Central memory CD4-positive, alpha-beta T cell (primary cell): ENCODE measurements around the gene SLC6A20.
A peak's percentile ranks its signal among the peaks of the same experiment; 100 is the strongest.

Experiments used
- DNase-seq: peaks from one replicate; pipeline ENCODE4 v3.0.0; 2022
- total RNA-seq, 3 experiments: gene quantifications; one replicate each; lab custom pipeline; 2026; lab: John Stamatoyannopoulos, UW

SLC6A20 gene
- total RNA-seq, result 0 to 0.04 (median 0) reads per million in 3 experiments

DNA sequence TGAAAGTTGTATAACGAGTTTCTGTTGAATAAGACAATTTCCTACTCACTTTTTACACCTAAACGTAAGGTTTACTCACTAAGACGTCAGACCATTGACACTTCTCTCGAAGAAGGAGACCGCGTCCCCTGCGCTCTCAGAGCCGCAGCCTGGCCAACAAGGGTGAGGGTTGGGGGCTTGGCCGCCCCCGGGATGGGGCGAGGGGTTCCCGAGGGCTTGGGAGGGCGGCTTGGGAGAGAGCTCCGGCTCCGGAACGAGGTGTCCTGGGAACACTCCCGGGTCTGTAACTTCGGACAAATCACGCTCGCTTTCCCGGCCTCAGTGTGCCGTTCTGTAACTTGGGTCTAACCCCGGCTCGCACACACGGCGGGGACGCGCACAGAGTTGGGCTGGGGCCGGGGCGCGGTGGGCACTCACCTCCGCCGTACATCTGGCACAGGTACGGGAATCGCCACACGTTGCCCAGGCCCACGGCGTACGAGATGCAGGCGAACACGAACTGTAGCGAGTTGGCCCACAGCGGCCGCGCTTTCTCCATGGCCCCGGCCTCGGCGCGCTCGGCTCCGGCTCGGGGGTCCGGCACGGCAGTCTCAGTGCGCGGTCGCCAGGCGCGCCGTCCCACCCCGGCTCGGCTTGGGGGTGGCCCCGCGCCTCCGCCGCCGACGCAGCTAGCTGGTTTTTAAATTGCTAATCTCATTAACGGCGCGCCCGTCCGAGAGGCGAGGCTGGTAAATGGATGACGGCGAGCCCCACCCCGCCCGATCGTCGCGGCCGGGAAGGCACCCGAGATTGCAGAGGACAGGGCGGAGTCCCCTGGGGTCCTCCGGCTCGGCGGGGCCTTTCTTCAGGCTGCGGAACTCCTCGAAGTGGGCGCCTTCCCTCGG lies at the start of gene SLC6A20:
Gene SLC6A20, minus strand, starts transcription at position 655 of the 884 bp plus-strand sequence. Its CDS starts 117 bp downstream, at position 538.
- DNase-seq, result no peak

DNA sequence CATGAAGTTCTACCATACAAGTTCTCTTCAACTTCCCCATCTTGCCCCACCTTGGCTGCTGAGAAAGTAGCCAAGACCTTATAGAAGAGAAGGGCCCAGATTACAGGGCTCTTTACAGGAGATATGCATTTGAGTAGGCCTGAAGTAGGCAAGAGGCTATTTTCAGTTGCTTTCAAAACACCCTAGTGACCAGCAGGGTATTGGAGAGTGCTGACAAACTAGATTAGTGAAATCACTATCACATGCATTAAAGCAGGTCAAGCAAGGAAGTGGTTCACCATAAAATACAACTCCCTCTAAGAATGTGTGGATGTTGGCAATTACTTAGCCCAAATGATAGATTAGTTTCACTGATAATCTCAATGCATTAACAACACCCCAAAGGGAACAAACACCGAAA lies 48.3 kb upstream of the SLC6A20 start:
- DNase-seq, result no peak

DNA sequence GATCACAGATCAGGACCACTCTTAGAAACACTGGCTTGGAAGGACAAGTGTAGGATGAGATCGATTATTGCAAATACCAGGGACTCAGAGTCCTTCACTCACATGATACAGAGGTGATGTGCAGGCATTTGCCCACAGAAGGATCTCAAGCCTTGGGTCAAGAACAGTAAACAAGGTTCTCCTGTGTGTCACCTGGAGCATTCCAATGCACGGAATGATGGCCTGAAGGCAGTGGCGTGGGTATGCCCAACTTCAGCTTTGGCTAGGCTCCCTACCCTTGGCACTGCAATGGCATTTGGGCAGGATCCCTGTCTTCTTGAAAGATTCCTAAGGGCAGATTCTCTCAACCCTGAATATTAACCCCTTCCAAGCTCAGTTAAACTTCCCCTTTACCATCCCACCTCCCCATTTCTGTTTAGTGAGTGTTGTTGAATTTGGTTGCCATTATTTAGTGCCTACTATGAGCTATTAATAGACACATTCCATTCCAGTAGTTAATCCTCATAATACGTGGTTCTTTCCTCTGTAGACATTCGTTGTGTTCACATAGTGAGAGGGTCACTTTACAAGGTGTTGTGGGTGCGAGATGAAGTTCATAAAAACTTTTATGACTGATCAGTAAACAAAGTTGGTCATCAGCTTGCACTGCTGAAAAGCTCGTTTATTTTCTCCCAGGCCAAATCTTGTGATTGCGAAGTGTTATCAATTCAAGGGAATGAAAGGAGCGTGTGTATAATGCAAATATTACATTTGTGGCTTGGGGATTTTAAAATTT lies 46.7 kb upstream of the SLC6A20 start:
- DNase-seq, result no peak

GRCh38 chr3:45841757-45842491 lies 45.6 kb upstream of the SLC6A20 start, which contains the start of gene LZTFL1:
TSS of gene LZTFL1 (minus strand) at chr3:45842119. CDS start at chr3:45841991, 128 bp downstream.
- DNase-seq, result peak; percentile 90

DNA sequence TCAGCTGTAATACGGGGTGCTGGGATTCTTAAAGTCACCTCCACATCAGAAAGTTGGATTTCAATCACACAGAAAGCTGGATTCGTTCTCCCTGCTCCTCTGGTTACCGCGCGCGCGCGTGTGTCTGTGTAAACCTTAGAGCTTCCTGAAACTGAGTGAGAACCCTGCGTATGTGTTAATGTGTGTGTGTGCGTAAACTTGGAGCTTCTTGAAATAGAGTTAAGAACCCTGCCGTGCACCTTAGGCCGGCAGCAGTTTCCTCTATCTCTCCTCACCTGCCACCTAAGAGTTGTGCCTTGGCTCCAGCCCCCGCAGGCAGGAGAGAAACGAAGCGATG lies 45.1 kb upstream of the SLC6A20 start:
- no peak for DNase-seq

- DNase-seq, result no peak
Observed at GRCh38 chr3:45838466-45838865, 42.1 kb upstream of the SLC6A20 start.

- DNase-seq, result no peak
Observed at GRCh38 chr3:45832699-45833098, 36.4 kb upstream of the SLC6A20 start.

DNA sequence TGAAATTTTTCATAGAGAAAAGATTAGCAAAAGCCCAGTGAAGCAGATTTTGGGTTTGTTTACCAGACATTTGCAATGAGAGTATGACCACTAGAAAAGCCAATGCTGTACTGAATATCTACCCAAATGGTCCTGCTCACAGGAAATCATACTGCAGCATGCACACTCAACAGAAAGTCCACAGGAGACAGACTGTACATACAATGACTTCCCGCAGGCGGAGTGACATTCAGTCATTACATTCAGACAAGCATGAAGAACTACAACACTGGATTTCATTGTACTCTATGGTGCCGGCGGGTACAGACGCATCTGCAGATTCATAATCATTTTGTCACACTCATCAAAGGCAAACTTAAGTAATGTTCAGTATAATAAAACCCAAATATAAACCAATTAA lies 33.8 kb upstream of the SLC6A20 start:
- DNase-seq, result no peak

- no peak for DNase-seq
Observed at GRCh38 chr3:45826908-45827307, 30.6 kb upstream of the SLC6A20 start.

- DNase-seq, result no peak
Observed at GRCh38 chr3:45826321-45826720, 30.0 kb upstream of the SLC6A20 start.

DNA sequence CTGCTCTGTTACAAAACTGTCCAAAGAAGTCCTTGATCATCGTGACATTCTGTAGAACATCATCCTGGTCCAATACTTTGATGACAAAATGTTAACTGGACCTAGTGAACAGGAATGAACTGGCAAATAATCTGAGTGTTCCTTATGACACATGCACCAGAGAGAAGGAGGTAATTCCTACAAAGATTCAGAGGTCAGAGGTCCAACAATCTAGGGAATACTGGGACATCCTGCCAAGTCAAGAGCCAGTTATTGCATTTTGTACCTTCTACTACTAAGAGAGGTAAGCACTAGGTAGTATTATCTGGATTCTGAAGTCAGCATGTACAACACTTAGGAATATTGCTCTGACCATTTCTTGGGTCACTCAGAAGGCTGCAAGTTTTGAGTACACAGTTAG lies 24.8 kb upstream of the SLC6A20 start:
- no peak for DNase-seq

- no peak for DNase-seq
Observed at GRCh38 chr3:45819543-45819942, 23.2 kb upstream of the SLC6A20 start.

- DNase-seq, result no peak
Observed at GRCh38 chr3:45817831-45818522, 21.6 kb upstream of the SLC6A20 start.

GRCh38 chr3:45816544-45816943 lies 20.2 kb upstream of the SLC6A20 start:
- DNase-seq, result no peak

GRCh38 chr3:45814322-45814721 lies 18.0 kb upstream of the SLC6A20 start:
- no peak for DNase-seq

GRCh38 chr3:45807681-45808540 lies 11.6 kb upstream of the SLC6A20 start:
- DNase-seq, result no peak

- no peak for DNase-seq
Observed at GRCh38 chr3:45807133-45807532, 10.8 kb upstream of the SLC6A20 start.

GRCh38 chr3:45806072-45806471 lies 9.7 kb upstream of the SLC6A20 start:
- DNase-seq, result peak; percentile 3

GRCh38 chr3:45803252-45803935 lies 7.1 kb upstream of the SLC6A20 start:
- DNase-seq, result no peak

DNA sequence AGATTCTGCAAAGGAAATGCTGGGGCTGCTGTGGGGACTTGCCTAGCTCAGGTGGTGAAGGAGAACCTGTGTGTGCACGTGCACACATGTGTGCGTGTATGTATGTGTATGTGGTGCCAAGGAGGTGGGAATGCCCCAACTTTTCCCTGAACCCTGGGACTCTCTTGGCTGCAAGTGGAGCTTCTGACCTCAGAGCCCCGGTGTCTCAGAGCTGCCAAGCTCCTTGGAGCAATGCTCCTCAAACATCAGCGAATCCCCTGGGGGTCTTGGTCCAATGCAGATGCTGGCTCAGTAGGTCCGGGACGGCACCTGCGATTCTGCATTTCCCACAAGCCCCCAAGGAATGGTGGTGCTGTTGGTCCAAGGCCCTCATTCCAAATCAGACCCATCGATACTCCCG lies 5.8 kb upstream of the SLC6A20 start:
- DNase-seq, result no peak

- DNase-seq, result no peak
Observed at GRCh38 chr3:45800611-45801010, 4.3 kb upstream of the SLC6A20 start.
